Bronchial epithelial cell (primary cell): Measurements from ENCODE around the gene GGCT. TPM values are rescaled to one million over a fixed set of nuclear protein-coding genes. Genes with fewer than 3 reads are reported as not detected.

Experiments
- DNase-seq: peaks from one replicate; pipeline ENCODE4 v3.0.0-alpha.2; 2010; ENCODE audit warnings: low read depth
- FAIRE-seq: peaks from 2 replicates; lab custom pipeline; 2011; peaks lifted over from hg19 to GRCh38; lab: Jason Lieb, UNC
- H3K27me3 ChIP-seq: 2 replicates; pipeline ENCODE4 v1.5.1; 2011; ENCODE audit warnings: low read length; ENCODE audit not compliant: control insufficient read depth, insufficient read depth
- H3K36me3 ChIP-seq: 2 replicates; pipeline ENCODE4 v1.5.1; 2011; ENCODE audit warnings: low read length; ENCODE audit not compliant: control insufficient read depth, insufficient read depth
- H3K4me3 ChIP-seq: 2 replicates; pipeline ENCODE4 v1.5.1; 2011; ENCODE audit warnings: mild to moderate bottlenecking, low read depth, low read length, control low read depth
- total RNA-seq: library from RNA; depleted of rRNA; stranded (reverse); fragments of >200 nt; gene quantifications from 2 replicates; pipeline ENCODE4 v1.2.1, GENCODE V29; 2014
- TF ChIP-seq, protein P1 (sequence below): IDR thresholded peaks from 2 replicates; pipeline ENCODE4 v1.5.1; 2011; ENCODE audit warnings: mild to moderate bottlenecking, moderate library complexity, low read length, control low read depth, inconsistent platforms; ENCODE audit not compliant: insufficient read depth, severe bottlenecking

GGCT gene
- total RNA-seq, 1 donor from 2014 or later: 57.9 TPM

DNA sequence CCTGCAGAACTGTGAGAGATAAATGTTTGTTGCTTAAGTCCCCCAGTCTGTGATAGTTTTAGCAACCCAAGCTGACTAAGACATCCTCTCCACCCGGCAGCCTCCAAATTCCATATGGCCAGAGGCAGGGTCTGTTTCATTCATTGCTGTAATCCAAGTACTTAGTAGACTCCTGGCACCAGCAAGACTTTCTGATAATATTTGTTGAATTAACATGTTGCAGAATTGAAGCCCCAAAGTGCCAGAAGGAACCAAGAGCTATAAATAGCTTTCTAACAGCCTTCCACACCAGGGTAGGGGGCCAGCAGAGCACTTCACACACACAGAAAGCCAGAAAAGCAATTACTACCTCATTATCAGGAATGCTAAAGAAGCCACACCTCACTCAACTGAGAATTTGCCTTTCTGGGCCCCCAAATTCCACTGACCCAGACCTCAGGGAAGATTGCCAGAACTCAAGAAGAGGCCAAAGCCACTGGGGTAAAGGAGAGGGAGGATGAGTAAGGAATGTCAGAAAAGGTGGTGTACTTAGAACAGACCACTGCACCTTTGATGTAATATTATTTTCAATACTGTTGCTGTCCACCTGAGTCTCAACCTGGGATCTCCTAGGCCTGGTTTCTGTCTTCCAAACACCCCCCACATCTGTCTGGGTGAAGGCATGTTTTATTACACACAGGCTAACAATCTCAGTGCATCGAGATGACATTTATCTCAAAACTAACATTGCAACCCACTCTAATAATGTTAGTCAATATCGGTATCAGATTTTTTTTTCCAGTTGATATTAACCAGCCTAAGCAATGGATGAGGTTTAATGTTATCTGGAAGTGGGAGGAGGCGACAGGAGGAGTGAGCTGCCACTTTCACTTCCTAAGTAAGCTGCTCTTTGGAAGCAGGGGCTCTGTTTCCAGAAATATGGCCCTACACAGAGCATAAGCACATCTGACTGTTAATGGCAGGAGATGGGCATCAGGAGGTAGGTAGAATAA lies 31.5 kb downstream of the GGCT start:
- Histone ChIP-seq H3K36me3 (no peaks in the 10 kb centered on the region), H3K27me3 (no peaks in the 10 kb centered on the region), H3K4me3 (no peak overlapping the region)
- TF ChIP-seq, protein P1, sequence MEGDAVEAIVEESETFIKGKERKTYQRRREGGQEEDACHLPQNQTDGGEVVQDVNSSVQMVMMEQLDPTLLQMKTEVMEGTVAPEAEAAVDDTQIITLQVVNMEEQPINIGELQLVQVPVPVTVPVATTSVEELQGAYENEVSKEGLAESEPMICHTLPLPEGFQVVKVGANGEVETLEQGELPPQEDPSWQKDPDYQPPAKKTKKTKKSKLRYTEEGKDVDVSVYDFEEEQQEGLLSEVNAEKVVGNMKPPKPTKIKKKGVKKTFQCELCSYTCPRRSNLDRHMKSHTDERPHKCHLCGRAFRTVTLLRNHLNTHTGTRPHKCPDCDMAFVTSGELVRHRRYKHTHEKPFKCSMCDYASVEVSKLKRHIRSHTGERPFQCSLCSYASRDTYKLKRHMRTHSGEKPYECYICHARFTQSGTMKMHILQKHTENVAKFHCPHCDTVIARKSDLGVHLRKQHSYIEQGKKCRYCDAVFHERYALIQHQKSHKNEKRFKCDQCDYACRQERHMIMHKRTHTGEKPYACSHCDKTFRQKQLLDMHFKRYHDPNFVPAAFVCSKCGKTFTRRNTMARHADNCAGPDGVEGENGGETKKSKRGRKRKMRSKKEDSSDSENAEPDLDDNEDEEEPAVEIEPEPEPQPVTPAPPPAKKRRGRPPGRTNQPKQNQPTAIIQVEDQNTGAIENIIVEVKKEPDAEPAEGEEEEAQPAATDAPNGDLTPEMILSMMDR: no peak
- DNase-seq: peak; percentile 37
- FAIRE-seq: no peak

DNA sequence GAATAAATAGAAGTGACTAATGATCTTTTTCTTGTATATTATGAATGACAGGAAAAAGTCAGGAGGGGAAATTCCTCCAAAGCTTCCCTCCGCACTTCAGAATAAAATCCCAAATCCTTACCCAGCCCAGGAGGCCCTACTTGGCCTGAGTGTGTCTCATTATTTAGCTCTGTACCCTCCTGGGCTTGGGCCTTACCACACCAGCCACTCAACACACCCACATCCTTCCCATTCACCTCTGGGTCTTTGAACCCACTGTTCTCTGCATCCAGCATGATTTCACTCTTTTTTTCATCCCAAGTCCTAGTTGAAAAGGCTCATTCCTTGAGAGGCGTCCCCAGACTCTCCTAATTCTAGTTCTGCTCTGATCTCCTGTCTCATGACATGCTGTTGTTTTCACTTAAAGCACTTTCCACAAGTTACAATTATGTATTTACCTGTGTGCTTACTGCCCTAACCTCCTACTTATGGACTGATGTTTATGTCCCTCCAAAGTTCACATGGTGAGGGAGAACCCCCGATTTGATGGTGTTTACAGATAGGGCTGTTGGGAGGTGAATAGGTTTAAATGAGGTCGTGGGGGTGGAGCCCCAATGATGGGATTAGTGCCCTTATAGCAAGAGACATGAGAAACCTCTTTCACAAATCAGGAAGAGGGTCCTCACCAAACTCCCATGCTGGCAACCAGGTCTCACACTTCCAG lies 32.4 kb downstream of the GGCT start:
- TF ChIP-seq, protein P1: no peak
- Histone ChIP-seq H3K36me3 (no peaks in the 10 kb centered on the region), H3K4me3 (no peak overlapping the region), H3K27me3 (no peaks in the 10 kb centered on the region)
- DNase-seq: no peak
- no peak for FAIRE-seq

DNA sequence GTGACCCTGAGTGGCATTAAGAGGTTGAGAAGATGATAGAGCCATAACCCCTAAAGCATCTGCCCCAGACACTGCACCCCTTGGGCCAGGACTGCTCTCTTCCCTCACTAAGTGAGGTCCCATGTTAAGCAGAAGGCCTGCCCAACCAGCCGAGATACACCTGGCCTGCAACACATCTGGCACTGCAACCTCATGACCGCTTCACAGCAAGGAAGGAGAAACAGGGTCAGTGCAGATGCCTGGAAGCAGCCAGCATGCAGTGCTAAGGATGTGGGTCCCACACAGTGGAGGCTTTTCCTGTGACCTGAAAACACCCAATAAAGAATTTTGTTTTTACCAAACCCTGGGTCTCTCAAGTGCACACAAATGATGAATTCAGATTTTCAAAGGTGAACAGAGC lies 33.4 kb downstream of the GGCT start:
- DNase-seq (no peak), FAIRE-seq (no peak)
- Histone ChIP-seq H3K4me3 (no peak overlapping the region), H3K27me3 (no peaks in the 10 kb centered on the region), H3K36me3 (no peaks in the 10 kb centered on the region)
- TF ChIP-seq, protein P1: no peak

DNA sequence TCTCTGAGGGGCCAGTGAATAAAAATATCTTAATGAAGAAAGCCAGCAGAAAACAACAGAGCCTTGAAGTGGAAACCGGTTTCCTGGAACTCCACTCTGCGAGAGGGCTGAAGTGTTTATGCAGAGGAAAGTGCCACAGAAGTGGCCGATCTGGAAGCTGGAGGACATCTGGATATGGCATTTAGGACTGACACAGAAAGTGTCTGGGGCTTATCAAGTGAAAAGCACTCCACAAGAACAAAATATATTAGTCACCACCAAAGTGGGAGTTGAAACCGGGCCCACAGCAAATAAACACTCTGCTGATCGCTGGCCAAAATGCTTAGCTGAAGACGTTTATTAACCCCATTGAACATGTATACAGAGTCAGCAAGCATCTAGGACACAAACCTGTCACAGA lies 33.9 kb downstream of the GGCT start:
- FAIRE-seq (no peak), DNase-seq (peak; percentile 66)
- Histone ChIP-seq H3K36me3 (no peaks in the 10 kb centered on the region), H3K27me3 (no peaks in the 10 kb centered on the region), H3K4me3 (no peak overlapping the region)
- TF ChIP-seq, protein P1: no peak

DNA sequence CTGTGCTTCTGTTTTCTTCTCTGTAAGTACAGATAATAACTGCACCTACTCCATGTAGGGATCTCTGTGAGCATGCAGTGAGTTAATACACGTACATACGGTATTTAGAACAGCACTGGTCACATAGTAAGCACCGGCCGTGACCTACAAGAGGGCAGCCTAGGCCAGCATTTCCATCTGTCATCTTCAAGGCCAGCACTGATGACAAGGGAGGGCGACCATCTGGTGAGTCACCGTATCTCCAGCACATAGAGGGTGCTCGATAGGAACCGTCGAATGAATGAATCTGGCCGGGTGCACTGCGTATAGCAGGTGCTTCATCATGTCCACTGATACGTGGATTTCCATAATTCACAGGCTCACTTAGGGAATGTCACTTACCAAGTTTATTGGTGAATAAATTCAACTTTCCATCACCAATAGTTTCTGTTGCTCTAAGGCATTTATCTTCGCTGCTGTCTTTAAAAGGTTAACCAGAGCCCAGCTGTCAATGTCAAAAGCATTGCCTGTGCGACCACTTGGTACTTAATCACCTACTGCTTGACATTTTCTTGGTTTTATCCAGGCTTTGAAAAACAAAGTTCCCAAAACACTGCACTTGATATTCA lies 34.4 kb downstream of the GGCT start:
- no peak for FAIRE-seq
- no peaks in the 10 kb centered on the region for H3K27me3 ChIP-seq
- no peaks in the 10 kb centered on the region for H3K36me3 ChIP-seq
- TF ChIP-seq, protein P1: no peak
- DNase-seq: peak; percentile 37
- H3K4me3 ChIP-seq: no peak overlapping the region
